ENCODE results near the gene ALPK1.
"Not testable (repeated sequence)": the region's sequence is repeated elsewhere in the genome, so short reads cannot be mapped to it uniquely, and the experiment has no call there.

Gene ALPK1

GRCh38 chr4:112379306-112379705 is 82.1 kb downstream of the ALPK1 start:
- DNase-seq (ENCODE audit: low spot score): no peak

- DNase-seq (ENCODE audit: low spot score): no peak
These were observed 85.0 kb downstream of the ALPK1 start for GRCh38 chr4:112381996-112382692.

- no peak for DNase-seq (ENCODE audit: low spot score)
These were observed 88.9 kb downstream of the ALPK1 start for GRCh38 chr4:112386071-112386470.

- DNase-seq (ENCODE audit: low spot score): no peak
These were observed 104.9 kb downstream of the ALPK1 start for GRCh38 chr4:112402098-112402497.

GRCh38 chr4:112403101-112403945 is 106.2 kb downstream of the ALPK1 start:
- no peak for DNase-seq (ENCODE audit: low spot score)

GRCh38 chr4:112410364-112410763 is 113.2 kb downstream of the ALPK1 start:
- DNase-seq (ENCODE audit: low spot score): no peak

GRCh38 chr4:112410804-112411203 is 113.6 kb downstream of the ALPK1 start:
- no peak for DNase-seq (ENCODE audit: low spot score)

- DNase-seq (ENCODE audit: low spot score): no peak
These were observed 114.8 kb downstream of the ALPK1 start for GRCh38 chr4:112411781-112412550.

- DNase-seq (ENCODE audit: low spot score): no peak
These were observed 119.3 kb downstream of the ALPK1 start for GRCh38 chr4:112416464-112416863.

- DNase-seq (ENCODE audit: low spot score): no peak
These were observed 120.9 kb downstream of the ALPK1 start for GRCh38 chr4:112418092-112418491.

GRCh38 chr4:112421911-112422310 is 124.7 kb downstream of the ALPK1 start:
- no peak for DNase-seq (ENCODE audit: low spot score)

GRCh38 chr4:112422644-112423043 is 125.5 kb downstream of the ALPK1 start:
- DNase-seq (ENCODE audit: low spot score): no peak

- DNase-seq (ENCODE audit: low spot score): no peak
These were observed 126.4 kb downstream of the ALPK1 start for GRCh38 chr4:112423591-112423990.

GRCh38 chr4:112425823-112426222 is 128.7 kb downstream of the ALPK1 start:
- DNase-seq (ENCODE audit: low spot score): no peak

GRCh38 chr4:112426416-112426815 is 129.2 kb downstream of the ALPK1 start:
- no peak for DNase-seq (ENCODE audit: low spot score)

- DNase-seq (ENCODE audit: low spot score): no peak
These were observed 134.0 kb downstream of the ALPK1 start for GRCh38 chr4:112431158-112431557.

GRCh38 chr4:112436987-112437386 is 139.8 kb downstream of the ALPK1 start:
- no peak for DNase-seq (ENCODE audit: low spot score)

GRCh38 chr4:112442226-112442625 is 145.1 kb downstream of the ALPK1 start:
- DNase-seq (ENCODE audit: low spot score): not testable (repeated sequence)

- DNase-seq (ENCODE audit: low spot score): no peak
These were observed 151.3 kb downstream of the ALPK1 start for GRCh38 chr4:112448306-112449132.

GRCh38 chr4:112449708-112450107 is 152.5 kb downstream of the ALPK1 start:
- DNase-seq (ENCODE audit: low spot score): no peak

- DNase-seq (ENCODE audit: low spot score): no peak
These were observed 153.9 kb downstream of the ALPK1 start for GRCh38 chr4:112451104-112451503.

GRCh38 chr4:112451831-112452230 is 154.7 kb downstream of the ALPK1 start:
- DNase-seq (ENCODE audit: low spot score): no peak
